LHCN-M2 (cell line): ENCODE results near the gene KLHL21. TPM values are rescaled to one million over a fixed set of nuclear protein-coding genes. Genes with fewer than 3 reads are reported as not detected.

Experiments used
- DNase-seq: peaks from one replicate; pipeline ENCODE4 v3.0.0-alpha.2; 2012; ENCODE audit warnings: low read depth
- total RNA-seq: library from RNA; depleted of rRNA; stranded (reverse); fragments of >200 nt; gene quantifications from 2 replicates; pipeline ENCODE4 v1.2.3, GENCODE V29; 2014; rRNA removed

KLHL21 gene
- total RNA-seq, 1 experiment from 2014 or later = 46.8 TPM

GRCh38 chr1:6554907-6555778, 47.5 kb downstream of the KLHL21 start, which contains the start of gene TAS1R1:
TSS of gene TAS1R1 (plus strand) at chr1:6555307. CDS start at chr1:6555374, 67 bp downstream.
- peak; percentile 72 for DNase-seq

GRCh38 chr1:6554031-6554906, 48.4 kb downstream of the KLHL21 start, which contains the start of gene NOL9:
TSS of gene NOL9 (minus strand) at chr1:6554513. CDS start at chr1:6554502, 11 bp downstream.
- DNase-seq = peak; percentile 86

- no peak for DNase-seq
Observed at GRCh38 chr1:6547301-6547700, 55.4 kb downstream of the KLHL21 start.

- no peak for DNase-seq
Observed at GRCh38 chr1:6546326-6546725, 56.3 kb downstream of the KLHL21 start.

DNA sequence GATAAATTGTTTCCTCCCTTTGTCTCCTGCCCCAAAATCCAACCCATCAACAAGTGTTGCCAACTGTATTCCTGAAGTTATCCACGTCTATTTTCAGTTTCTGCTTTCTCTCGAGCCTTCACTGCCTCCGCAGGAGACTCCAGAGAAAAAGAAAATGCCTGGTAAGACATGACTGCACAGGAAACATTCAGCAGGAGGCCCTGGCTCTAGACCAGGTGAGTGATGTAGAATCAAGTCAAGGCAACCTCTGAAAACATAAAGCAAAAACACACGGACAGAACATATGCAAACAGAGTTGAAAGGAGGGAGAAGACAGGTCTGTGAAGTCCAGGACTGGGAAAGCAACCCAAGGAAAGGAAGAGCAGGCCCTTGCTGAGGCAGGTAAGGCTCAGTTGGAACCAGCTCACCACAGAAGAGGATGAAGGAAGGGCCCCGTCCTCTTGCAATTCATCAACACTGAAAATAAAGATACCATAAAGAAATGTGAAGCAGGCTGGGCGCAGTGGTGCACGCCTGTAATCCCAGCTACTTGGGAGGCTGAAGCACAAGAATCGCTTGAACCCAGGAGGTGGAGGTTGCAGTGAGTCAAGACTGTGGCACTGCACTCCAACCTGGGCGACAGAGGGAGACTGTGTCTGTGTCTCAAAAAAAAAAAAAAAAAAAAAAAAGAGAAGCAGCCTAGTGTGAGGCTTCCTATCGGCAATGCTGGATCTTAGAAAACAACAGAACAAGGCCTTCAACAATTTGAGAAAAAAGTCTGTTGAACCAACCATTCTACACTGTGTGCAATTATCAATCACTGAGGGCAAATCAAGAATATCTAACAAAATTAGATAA, 57.2 kb downstream of the KLHL21 start:
- DNase-seq = no peak

DNA sequence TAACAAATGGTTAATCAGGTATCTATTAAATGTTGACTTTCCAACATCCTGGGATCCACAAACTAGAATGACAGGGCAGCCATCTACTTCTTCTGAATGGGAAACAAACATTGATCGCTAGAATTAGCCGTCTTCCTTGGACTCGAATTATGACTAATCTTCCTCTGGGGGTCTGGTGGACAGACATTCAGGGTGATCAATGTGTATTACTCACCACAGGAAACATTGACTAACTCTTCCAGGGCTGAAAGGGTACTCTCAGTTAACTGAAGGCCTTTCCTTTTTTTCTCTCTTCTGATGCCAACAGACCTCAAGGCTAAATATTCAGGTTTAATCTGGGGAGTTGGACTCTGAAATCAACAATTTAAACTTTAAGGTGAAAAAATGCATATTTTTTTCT, 57.8 kb downstream of the KLHL21 start:
- no peak for DNase-seq

Other genes starting within 250 kb of the KLHL21 start
- 41.3 and 42.7 TPM in 2 replicates for gene ACOT7, start 209.1 kb downstream of the KLHL21 start, total RNA-seq
- 0.06 TPM in 1 of 2 replicates, not detected in the other for gene HES2, start 182.9 kb downstream of the KLHL21 start, total RNA-seq
- gene ESPN, start 178.1 kb downstream of the KLHL21 start, total RNA-seq = not detected in 2 replicates
- 0.58 and 0.98 TPM in 2 replicates for gene TNFRSF25, start 136.7 kb downstream of the KLHL21 start, total RNA-seq
- 1.8 and 2.2 TPM in 2 replicates for gene PLEKHG5, start 111.2 kb downstream of the KLHL21 start, total RNA-seq
- gene NOL9, start 48.4 kb downstream of the KLHL21 start, total RNA-seq = 21.7 and 26.9 TPM in 2 replicates
- 1.2 and 2.5 TPM in 2 replicates for gene TAS1R1, start 47.6 kb downstream of the KLHL21 start, total RNA-seq
- 14.2 and 14.9 TPM in 2 replicates for gene ZBTB48, start 22.9 kb downstream of the KLHL21 start, total RNA-seq
- 11.5 and 11.7 TPM in 2 replicates for gene PHF13, start 10.9 kb upstream of the KLHL21 start, total RNA-seq
- 23.3 and 25.0 TPM in 2 replicates for gene THAP3, start 22.0 kb upstream of the KLHL21 start, total RNA-seq
- gene DNAJC11, start 98.9 kb upstream of the KLHL21 start, total RNA-seq = 35.8 and 41.5 TPM in 2 replicates
- gene CAMTA1, start 182.6 kb upstream of the KLHL21 start, total RNA-seq = 69.0 and 97.2 TPM in 2 replicates